ENCODE measurements around the gene KLHL7.
"Not testable (repeated sequence)": the region's sequence is repeated elsewhere in the genome, so short reads cannot be mapped to it uniquely, and the experiment has no call there.

Gene KLHL7

DNA sequence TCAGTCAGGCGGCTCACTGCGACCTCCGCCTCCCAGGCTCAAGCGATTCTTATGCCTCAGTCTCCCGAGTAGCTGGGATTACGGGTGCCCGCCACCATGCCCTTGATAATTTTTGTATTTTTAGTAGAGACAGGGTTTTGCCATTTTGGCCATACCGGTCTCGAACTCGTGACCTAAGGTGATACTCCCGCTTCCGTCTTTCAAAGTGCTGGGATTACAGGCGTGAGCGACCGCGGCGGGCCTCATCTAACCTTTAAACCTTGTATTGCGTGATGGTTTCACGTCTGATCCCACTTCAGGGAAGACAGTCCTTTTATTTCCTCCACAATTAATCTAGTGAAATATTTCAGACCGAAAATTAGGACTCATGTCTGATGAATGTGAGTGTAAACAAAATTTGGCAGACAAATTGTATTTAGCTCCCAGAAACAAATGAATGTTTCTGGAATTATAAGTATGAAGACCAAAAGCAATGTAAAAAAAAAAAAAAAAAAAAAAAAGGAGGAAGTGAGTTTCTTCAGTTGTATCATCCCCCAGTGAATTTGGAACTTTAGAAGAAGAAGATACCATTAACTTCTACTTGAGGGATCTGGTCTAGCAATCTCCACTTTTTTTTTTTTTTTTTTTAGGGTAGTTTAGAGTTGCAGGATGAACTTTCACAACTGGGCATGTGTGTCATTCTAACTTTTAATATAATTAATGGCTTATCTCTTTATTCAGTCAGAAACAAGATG lies 77.9 kb downstream of the KLHL7 start:
- no peak for DNase-seq

DNA sequence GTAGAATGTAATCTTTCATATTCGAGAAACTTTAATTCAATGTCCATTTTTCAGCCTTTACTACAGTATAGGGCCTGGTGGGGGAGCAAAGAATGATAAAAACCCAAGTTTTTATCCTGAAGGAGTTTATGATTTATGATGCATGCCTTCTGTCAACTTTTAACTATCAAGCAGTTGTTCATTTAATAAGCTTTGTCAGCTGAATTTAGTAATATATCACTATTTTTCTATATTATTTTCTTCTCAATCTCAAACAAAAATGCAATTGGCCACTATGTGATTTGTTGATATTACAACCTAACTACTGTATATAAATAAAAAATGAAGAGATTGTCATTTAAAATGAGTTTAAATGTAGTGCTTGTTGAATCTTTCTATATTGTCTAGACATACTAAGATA lies 78.7 kb downstream of the KLHL7 start:
- no peak for DNase-seq

DNA sequence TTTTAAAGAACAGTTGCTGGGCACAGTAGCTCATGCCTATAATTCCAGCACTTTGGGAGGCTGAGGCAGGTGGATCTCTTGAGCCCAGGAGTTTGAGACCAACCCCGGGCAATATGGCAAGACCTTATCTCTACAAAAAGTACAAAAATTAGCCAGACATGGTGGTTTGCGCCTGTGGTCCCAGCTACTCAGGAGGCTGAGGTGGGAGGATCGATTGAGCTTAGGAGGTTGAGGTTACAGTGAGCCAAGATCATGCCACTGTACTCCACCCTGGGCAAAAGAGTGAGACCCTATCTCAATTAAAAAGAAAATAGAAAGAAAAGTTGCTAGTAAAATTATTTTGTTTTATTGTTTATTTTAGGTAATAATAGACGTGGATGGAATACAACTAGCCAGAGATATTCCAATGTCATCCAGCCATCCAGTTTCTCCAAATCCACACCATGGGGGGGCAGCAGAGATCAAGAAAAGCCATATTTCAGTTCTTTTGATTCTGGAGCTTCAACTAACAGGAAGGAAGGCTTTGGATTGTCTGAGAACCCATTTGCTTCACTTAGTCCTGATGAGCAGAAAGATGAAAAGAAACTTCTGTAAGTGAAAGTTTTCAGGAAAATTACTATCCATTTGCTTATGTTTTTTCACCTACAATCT lies 79.2 kb downstream of the KLHL7 start:
- DNase-seq, result no peak

DNA sequence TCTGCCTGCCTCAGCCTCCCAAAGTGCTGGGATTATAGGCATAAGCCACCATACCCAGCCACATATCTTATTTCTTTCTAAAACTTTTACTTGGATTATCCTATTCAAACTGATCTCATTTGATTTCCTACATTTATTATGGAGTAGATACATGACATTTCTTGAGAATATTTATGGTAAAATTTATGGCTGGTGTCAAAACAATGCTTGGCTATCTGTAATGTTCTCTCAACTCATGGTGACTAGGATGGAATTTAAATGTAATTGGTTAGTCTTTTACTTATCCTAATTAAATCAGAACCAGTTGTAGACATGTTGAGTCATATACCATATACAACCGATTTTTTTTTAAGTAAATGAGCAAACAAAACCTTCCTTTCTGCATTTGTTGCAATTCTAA lies 80.4 kb downstream of the KLHL7 start:
- no peak for DNase-seq

DNA sequence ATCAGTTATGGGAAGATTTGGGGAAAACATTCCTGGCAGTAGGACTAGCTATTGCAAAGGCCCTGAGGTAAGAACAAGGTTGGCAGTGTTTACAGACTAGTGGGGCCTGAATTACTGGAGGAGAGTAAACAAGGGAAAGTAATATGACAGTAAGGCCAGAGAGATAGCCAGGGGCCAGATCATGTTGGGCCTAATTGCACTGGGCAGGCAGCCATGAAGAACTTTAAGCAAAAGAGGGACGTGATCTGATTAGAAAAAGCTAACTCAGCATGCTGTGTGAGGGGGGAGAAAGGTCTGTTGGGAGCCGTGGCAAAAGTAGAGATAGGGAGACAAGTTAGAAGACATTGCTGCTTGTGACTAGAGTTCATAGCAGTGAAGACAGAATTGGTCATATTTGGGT lies 85.4 kb downstream of the KLHL7 start:
- DNase-seq, result no peak

DNA sequence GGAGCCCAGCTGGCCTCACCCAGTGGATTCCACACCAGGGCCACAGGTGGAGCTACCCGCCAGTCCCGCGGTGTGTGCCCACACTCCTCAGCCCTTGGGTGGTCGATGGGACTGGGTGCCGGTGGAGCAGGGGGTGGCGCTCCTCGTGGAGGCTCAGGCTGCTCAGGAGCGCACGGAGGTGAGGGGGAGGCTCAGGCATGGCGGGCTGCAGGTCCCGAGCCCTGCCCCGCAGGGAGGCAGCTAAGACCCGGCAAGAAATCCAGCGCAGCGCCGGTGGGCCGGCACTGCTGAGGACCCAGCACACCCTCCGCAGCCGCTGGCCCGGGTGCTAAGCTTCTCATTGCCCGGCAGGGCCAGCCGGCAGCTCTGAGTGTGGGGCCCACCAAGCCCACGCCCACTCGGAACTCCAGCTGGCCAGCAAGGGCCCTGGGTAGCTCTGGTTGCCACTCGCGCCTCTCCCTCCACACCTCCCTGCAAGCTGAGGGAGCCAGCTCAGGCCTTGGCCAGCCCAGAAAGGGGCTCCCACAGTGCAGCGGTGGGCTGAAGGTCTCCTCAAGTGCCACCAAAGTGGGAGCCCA lies 88.2 kb downstream of the KLHL7 start:
- DNase-seq, result not testable (repeated sequence)

DNA sequence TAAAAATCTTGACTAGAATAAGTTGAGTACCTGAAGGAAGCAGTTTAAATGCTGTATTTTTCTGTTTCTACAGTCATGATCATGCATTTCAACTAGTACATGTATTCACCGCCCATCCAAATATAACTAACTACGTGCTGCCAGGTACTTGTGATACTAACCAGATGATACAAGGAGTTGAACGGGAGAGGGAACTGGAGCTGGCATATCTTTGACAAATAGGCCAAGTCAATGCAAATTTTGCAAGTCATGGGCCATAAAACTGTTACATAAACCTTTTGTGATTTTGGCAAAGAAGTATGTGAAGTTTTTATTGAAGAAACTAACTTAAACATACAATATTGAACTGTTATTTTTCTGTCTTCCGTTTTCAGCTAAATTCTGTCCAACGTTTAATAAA lies 90.7 kb downstream of the KLHL7 start:
- DNase-seq, result no peak

DNA sequence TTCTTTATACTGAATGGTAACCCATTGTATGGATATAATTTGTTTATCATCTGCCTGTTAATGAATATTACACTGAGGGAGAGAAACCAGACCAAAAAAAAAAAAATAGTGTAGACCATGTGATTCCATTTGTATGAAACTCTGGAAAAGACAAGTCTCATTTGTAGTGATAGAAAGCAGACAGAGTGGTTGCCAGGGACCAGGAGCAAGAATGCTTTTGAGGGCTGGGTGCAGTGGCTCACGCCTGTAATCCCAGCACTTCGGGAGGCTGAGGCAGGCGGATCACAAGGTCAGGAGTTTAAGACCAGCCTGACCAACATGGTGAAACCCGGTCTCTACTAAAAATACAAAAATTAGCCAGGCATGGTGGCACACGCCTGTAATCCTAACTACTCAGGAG lies 92.2 kb downstream of the KLHL7 start:
- not testable (repeated sequence) for DNase-seq

DNA sequence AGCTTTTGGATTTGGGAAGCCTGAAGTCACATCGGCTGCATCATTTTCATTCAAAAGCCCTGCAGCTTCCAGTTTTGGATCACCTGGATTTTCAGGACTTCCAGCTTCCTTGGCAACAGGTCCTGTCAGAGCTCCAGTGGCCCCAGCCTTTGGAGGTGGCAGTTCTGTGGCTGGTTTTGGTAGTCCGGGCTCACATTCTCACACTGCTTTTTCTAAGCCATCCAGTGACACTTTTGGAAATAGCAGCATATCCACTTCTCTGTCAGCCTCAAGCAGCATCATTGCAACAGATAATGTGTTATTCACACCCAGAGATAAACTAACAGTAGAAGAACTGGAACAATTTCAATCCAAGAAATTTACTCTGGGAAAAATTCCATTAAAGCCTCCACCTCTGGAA lies 94.7 kb downstream of the KLHL7 start:
- no peak for DNase-seq

DNA sequence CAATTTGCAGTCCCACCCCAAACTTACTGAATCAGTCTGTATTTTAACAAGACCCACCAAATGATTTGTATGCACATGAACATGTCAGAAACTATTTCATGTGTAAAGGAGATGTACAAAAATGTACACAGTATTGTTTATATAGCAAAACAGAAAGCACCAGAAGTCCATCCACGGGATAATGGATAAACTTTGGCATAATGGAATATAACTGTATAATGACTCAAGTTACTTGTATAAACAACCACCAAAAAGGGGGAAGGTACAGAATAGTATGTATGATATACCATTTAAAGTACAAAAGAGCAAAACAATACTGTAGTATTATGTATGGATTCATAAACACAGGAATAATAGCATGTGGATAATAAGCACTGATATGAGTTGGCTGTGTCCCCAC lies 98.7 kb downstream of the KLHL7 start:
- DNase-seq, result no peak

DNA sequence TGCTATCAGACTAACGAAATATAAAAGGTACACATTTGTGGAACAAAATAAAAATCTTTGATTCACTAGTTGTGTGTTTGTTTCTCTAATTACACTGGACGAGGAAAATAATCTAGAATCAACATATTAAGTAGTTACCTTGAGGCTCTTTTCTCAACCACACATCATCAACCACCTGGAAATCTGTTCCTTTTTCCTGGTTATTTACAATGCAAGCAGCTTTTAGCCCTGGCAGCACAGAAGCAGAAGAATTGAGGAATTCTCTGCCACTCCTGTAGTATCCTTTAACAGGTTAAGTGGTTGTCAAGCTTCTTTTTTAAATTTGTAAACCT lies 100.0 kb downstream of the KLHL7 start:
- DNase-seq, result no peak

DNA sequence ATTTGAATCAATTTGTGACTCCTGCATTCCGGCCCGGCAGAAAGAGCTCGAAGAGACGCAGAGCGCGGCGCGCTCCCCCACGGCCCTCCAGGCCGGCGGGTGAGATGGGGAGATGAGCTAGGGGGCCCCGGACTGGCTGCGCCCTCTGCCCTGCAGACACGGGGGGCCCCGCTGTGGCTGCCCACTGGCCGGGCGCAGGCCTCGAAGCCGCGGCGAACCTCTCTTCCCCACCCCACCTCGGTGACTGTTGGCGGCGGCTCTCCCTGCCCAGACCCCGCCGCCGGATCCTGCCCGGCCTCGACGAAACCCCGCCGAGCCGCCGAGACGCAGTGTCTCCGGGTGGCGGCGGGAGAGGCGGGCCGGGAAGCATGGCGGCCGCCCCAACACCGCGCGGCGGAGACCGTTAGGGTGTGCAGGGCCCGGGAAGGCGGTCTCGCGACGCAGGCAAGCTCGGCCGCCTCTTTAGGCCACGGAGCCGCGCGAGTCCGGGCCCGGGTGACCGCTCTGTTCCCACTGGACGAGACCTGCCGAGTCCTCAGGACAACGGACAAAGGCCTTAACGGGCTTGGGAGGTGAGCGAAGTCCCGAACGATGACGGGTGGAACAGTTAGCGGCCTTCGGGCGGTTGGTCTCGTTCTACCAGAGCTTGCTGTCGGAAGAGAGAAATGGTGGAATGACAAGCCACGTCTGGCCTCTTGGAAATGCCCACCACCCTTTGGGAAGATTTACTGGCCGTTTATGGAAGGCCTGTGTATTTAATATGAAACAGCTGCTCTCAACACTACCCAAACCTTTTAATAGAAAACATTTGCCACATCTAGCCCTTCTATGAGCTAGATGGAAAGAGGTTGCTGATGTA lies 100.6 kb downstream of the KLHL7 start:
- DNase-seq, result no peak

DNA sequence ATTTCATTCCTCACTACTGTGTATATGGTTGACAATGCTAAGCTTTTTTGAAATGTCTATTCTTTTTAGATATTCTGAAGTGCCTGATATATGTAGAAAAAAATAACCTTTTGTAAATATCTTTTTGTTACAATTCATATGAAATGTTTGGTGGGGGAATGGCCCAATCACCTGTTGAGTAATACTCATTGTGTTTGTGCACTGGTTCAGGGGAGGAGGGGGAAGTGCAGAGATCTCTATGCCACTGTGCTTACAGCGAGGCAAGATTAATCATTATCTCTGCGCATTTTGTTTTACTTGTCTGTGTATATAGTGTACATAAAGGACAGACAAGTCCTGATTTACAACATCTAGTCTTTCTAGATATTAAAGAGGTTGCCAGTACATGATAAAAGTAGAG lies 101.4 kb downstream of the KLHL7 start:
- no peak for DNase-seq

DNA sequence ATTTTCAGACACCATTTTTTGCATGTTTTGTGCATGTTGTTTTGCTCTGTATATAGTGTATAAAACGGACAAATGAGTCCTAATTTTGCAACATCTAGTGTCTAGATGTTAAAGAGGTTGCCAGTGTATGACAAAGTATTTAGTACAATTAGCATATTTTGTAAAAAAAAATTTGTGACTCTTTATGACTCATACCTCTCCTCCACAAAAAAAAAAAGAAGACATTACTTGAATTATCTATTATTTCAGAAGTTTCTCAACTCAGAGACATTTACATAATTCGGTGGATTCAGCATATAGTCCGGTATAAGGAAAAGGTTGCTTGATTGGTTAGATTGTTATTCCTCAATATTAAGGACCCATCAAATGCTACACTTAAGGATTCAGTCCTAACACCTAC lies 102.3 kb downstream of the KLHL7 start:
- no peak for DNase-seq

DNA sequence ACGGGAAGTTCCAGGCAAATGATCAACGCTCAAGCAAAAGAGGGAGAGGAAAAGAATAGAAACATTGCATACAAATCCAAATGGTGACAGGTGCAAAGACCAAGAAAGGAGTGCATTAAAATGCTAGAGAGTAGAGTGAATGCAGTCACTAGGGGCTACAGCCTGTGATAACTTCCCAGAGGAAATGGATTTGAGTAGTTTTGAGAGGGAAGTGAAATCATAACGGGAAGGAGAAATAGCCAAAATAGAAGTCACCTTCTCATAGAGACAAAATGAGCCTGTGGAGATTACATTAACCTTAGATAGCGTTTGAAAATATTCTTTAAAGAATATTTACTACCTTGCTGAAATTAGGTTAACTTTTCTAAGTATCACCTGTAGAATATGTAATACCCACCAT lies 102.7 kb downstream of the KLHL7 start:
- DNase-seq, result no peak

DNA sequence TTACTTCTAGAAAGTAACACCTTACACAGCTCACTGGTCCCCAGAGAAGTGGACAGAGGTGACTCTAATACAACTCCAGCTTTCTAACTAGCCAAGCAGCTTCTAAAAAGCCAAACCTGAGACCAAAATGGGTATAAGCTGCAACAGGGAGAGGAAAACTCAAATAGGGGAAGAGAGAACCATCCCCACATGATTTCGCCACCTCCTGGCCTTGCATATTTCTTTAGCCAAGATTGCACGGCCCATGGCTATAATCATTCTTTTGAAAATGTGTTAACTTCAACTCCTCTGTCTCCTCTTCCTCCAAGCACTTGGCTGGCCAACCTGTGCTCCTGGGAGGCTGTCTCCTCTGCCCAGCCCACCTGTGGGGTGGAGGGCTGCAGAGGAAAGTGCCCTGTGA lies 104.9 kb downstream of the KLHL7 start:
- no peak for DNase-seq

DNA sequence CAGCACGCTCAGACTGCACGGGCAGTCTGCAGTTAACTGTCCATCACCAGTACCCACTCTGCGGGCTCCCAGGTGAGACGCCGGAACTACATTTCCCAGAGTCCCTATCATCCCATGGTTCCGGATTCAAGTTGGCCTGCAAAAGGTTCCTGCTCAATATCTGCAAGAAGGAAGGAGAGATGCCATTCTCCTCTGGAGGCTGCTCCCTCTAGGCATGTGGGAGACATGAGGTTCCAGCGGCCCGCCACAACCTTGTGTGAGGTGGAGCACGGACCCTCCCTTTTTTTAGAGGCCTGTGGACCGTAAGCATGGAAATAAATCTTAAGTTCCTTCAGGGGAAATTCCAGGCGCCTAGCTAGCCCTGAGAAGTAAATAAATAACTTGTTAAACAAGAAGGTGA lies 106.0 kb downstream of the KLHL7 start:
- no peak for DNase-seq

DNA sequence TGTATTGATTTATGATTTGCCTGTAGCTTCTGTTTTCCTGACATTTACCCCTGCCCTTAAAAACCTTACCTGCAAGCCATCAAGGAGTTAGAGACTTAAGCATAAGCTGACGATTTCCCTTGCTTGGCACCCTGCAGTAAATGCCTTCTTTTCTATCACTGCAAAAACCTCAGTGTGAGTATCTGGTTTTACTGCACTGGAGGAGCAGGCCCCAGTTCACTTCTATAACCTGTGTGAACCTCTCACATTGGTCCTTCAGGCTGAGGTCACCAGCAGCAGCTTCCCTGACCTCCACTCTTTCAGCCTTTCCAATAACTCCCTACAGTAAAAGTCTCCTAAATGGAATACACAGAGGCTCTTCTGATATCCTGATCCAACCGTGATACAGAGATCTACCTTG lies 106.8 kb downstream of the KLHL7 start:
- no peak for DNase-seq

DNA sequence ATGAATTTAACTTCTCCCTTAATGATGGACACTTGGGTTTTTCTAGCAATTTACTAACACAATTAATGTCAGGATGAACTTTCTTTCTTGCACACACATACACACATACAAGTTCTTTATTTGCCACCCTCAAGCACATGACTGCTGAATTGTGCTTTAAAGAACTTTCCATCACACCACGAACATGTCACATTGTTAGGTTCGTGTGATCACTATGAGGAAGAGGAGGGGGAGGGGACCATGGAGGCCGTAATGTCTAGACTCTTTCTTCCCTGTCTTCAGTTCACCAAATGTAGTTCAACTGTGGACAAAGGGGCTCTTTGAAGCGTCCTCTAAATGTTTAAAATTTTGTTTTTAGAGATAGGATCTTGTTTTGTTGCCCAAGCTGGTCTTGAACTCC lies 107.3 kb downstream of the KLHL7 start:
- no peak for DNase-seq

DNA sequence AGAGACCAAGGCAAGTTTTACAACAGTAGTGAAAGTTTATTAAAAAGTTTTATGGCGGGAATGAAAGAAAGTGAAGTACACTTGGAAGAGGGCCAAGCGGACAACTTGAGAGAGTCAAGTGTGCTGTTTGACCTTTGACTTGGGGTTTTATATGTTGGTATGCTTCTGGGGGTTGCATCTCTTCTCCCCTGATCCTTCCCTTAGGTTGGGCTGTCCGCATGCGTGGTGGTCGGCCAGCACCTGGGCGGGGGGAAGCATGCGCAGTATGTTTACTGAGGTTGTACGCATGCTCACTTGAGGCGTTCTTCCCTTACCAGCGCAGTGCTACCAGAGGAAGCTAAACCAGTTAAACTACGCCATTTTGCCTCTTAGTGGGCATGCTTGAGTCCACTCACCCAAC lies 108.2 kb downstream of the KLHL7 start:
- no peak for DNase-seq

DNA sequence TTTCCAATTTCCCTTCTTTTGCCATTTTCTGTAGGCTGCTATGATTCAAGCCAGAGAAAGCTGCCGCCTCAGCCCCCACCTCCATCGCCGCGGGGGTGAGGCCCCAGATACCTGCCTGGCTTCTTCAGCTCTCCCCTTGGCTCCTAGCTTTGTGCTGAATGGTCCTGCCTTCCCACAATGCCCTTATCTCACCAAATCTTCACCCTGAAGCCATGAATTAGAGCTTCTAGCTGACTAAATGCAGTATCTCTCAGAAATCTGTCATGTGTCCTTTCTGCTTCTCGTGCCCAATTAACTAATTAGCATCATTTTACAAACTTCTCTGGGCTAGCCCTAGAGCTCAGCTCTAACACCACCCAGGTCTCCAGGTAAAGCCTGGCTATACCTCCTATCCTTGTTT lies 108.8 kb downstream of the KLHL7 start:
- DNase-seq, result no peak

DNA sequence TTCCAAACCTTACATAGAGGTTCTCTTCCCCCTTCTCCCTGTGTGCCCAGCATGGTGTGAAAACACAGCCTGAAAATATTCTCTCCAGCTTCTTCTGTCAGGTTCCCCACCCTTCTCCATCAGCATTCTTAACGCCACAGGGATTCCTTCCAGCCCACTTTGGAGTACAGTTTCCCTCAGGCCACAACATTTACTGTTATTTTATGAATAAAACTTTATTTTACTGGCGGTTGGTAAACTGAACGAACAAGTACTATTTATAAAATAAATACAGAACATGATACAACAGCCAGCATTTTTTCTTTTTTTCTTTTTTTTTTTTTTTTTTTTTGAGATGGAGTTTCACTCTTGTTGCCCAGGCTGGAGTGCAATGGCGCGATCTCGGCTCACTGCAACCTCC lies 109.4 kb downstream of the KLHL7 start:
- no peak for DNase-seq

DNA sequence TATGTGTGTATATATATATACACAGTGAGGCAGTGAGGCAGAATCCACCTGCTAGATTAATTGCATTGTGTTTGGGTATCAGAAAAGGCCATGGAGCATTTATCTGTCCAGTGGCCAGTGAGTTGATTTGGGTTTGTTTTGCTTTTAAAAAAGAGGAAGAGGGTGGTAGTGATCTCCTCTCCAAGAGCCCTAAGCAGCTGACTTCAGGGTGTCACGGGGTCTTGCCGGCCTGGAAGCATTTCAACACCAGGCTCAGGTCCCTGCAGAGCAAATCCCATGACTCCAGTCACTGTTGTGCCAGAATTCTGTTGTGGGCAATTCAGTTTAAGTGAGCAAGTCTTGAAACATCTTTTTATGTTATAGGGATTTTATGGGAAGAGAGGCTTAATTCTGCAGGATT lies 110.4 kb downstream of the KLHL7 start:
- DNase-seq, result peak in 1 of 2 donors; percentile 57

DNA sequence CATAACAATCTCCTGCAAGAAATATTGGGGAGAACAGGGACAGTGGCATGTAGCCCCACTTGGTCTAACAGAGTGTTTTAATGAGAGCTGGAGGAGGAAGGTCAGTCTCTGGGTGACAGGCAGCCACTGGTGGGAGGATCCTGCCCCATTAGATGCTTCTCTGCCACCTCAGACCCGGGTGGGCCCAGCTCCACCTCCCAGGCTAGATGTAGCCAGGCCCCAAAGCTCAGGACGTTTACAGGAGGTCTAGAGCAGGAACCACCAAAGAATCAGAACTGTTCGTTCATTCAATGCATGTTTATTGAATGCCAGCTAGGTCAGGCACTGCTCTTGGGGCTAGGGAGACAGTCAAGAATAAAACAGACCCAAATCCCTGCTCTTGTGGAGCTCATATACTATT lies 112.6 kb downstream of the KLHL7 start:
- no peak for DNase-seq
